K562 (cell line): ENCODE measurements around the gene ARHGAP18. TPM values are rescaled to one million over a fixed set of nuclear protein-coding genes. Genes with fewer than 3 reads are reported as not detected.

Source experiments
- ATAC-seq: fragments of 200-7000 bp; cut with Tn5 transposase; 3 replicates; pipeline ENCODE4 v1.9.1; 2020; ENCODE audit warnings: moderate library complexity
- BruUV-seq: library from RNA; stranded (reverse); fragments of 400-500 nt; replicated peaks from 2 replicates; lab custom pipeline; 2021; lab: Mats Ljungman, UMichigan
- CTCF ChIA-PET: fragments of 300-600 bp; formaldehyde crosslinking; extraction: SDS; loops from one replicate; lab custom pipeline; 2021; ENCODE audit warnings: low intra/inter-chr PET ratio; lab: Yijun Ruan, JAX
- POLR2A ChIA-PET: fragments of 300-600, 350-650 bp; sonication (Branson Sonifier 250); formaldehyde crosslinking; extraction: SDS; loops from one replicate; lab custom pipeline; 2021; ENCODE audit warnings: antibody characterized with exemption, inconsistent platforms; lab: Yijun Ruan, JAX
- DNase-seq, 4 experiments: peaks; one replicate each; pipeline versions ENCODE4 v3.0.0 to v3.0.0-alpha.2; 2011 to 2018; ENCODE audit warnings: low spot score in 3 of 4, mixed read lengths in 3 of 4; ENCODE audit errors: extremely low read depth in 1 of 4
- FAIRE-seq: peaks from 2 replicates; lab custom pipeline; 2011; peaks lifted over from hg19 to GRCh38; lab: Jason Lieb, UNC
- H2AFZ ChIP-seq: 2 replicates; pipeline ENCODE4 v1.6.0; 2011; ENCODE audit warnings: low read depth, low read length, control low read depth, inconsistent platforms
- H3K27ac ChIP-seq: fragments of 200-600 bp; 3 replicates; pipeline ENCODE4 v1.8.0; 2011; ENCODE audit warnings: low read depth, mild to moderate bottlenecking, control low read depth, inconsistent platforms, low read length, moderate library complexity, mixed read lengths; ENCODE audit errors: extremely low read depth
- H3K27me3 ChIP-seq, 2 experiments: fragments of 300-600 bp in 1 of 2; 2 replicates in 1 of 2; 3 replicates in 1 of 2; pipeline versions ENCODE4 v1.6.0 to v1.8.0; 2011; ENCODE audit warnings: inconsistent platforms in 2 of 2, low read length in 2 of 2, mild to moderate bottlenecking in 1 of 2, mixed read lengths in 1 of 2, moderate library complexity in 1 of 2; ENCODE audit not compliant: control insufficient read depth in 2 of 2, insufficient read depth in 2 of 2
- H3K36me3 ChIP-seq: fragments of 300-600 bp; 3 replicates; pipeline ENCODE4 v1.8.0; 2011; ENCODE audit warnings: mild to moderate bottlenecking, low read length, inconsistent platforms; ENCODE audit not compliant: control insufficient read depth, insufficient read depth
- H3K4me1 ChIP-seq, 2 experiments: fragments of 200-600 bp in 1 of 2; replicated peaks in 1 of 2; 2 replicates in 1 of 2; 3 replicates in 1 of 2; pipeline versions ENCODE4 v1.5.1 to v1.8.0; 2011; ENCODE audit warnings: inconsistent platforms in 2 of 2, low read length in 2 of 2, mild to moderate bottlenecking in 1 of 2, mixed read lengths in 1 of 2, moderate library complexity in 1 of 2; ENCODE audit not compliant: control insufficient read depth in 2 of 2, insufficient read depth in 2 of 2
- H3K4me2 ChIP-seq: 2 replicates; pipeline ENCODE4 v1.6.1; 2011; ENCODE audit warnings: low read length, control low read depth, inconsistent platforms, mixed read lengths; ENCODE audit not compliant: insufficient read depth
- H3K4me3 ChIP-seq: fragments of 200-600 bp; sonication (generic), shearing (Covaris generic); 2 replicates; pipeline ENCODE4 v1.5.1; 2016; ENCODE audit warnings: control low read depth, inconsistent platforms
- H3K79me2 ChIP-seq: fragments of 200-600 bp; 3 replicates; pipeline ENCODE4 v1.8.0; 2011; ENCODE audit warnings: low read length, inconsistent platforms; ENCODE audit not compliant: control insufficient read depth, insufficient read depth
- H3K9ac ChIP-seq, 2 experiments: 2 replicates each; pipeline versions ENCODE4 v1.6.0 to v1.6.1; 2011; ENCODE audit warnings: low read depth in 2 of 2, low read length in 2 of 2, control low read depth in 1 of 2, inconsistent platforms in 1 of 2, mild to moderate bottlenecking in 1 of 2, mixed read lengths in 1 of 2; ENCODE audit not compliant: insufficient read depth in 1 of 2
- H3K9me1 ChIP-seq: one replicate; pipeline ENCODE4 v1.6.0; 2011; ENCODE audit warnings: inconsistent platforms, mild to moderate bottlenecking, low read length, moderate library complexity; ENCODE audit not compliant: control insufficient read depth, insufficient read depth
- H3K9me3 ChIP-seq: replicated peaks from 2 replicates; pipeline ENCODE4 v1.5.1; 2011; ENCODE audit warnings: low read depth, low read length, inconsistent platforms; ENCODE audit not compliant: control insufficient read depth, insufficient read depth
- H4K20me1 ChIP-seq: replicated peaks from 2 replicates; pipeline ENCODE4 v1.6.1; 2011; ENCODE audit warnings: low read length, inconsistent platforms, mixed read lengths; ENCODE audit not compliant: control insufficient read depth, insufficient read depth
- CREB3 ChIP-seq: fragments of 450-650 bp; conservative IDR thresholded peaks from 2 replicates; pipeline ENCODE4 v1.6.1; 2016; ENCODE audit warnings: missing genetic modification characterization, low read depth, mild to moderate bottlenecking, missing compliant biosample characterization, moderate library complexity
- ERF ChIP-seq: fragments of 450-650 bp; formaldehyde crosslinking; IDR thresholded peaks from 2 replicates; pipeline ENCODE4 v1.4.0; 2020; ENCODE audit warnings: mild to moderate bottlenecking, mixed read lengths
- ETV5 ChIP-seq: sonication (generic); formaldehyde crosslinking; IDR thresholded peaks from 2 replicates; pipeline ENCODE4 v1.4.0; 2020; ENCODE audit warnings: low read depth, mild to moderate bottlenecking, missing genetic modification reagents
- FOXJ2 ChIP-seq: fragments of 200-800 bp; sonication (Bioruptor generic); IDR thresholded peaks from 2 replicates; pipeline ENCODE4 v1.6.1; 2016; ENCODE audit warnings: missing genetic modification characterization, missing compliant biosample characterization
- FUS ChIP-seq: fragments of 200-400 bp; formaldehyde crosslinking; optimal IDR thresholded peaks from 2 replicates; pipeline ENCODE3; 2017; ENCODE audit warnings: low read depth, low read length
- HNRNPLL ChIP-seq: fragments of 200-400 bp; formaldehyde crosslinking; IDR thresholded peaks from 2 replicates; pipeline ENCODE4 v1.6.1; 2017; ENCODE audit warnings: low read length, low read depth, mild to moderate bottlenecking; ENCODE audit not compliant: poor library complexity, severe bottlenecking
- IRF9 ChIP-seq: fragments of 450-650 bp; IDR thresholded peaks from 2 replicates; pipeline ENCODE4 v1.6.1; 2016; ENCODE audit warnings: missing biosample characterization, missing genetic modification characterization
- POLR3A ChIP-seq: IDR thresholded peaks from 2 replicates; pipeline ENCODE4 v1.6.1; 2011; ENCODE audit warnings: borderline replicate concordance, mild to moderate bottlenecking, moderate library complexity; ENCODE audit not compliant: insufficient read length, insufficient read depth; ENCODE audit errors: extremely low read depth
- TAL1 ChIP-seq: fragments of 450-650 bp; IDR thresholded peaks from 2 replicates; pipeline ENCODE4 v1.6.1; 2016; ENCODE audit warnings: mild to moderate bottlenecking
- TARDBP ChIP-seq: fragments of 450-650 bp; IDR thresholded peaks from 2 replicates; pipeline ENCODE4 v1.6.1; 2016
- ZNF124 ChIP-seq: sonication (generic); formaldehyde crosslinking; IDR thresholded peaks from 2 replicates; pipeline ENCODE4 v1.8.1; 2022; ENCODE audit warnings: missing genetic modification reagents
- WGBS: fragments of 100-300 bp; shearing (Covaris generic); methylation state at CpG from one replicate; pipeline ENCODE4 v1.1.6; 2016; ENCODE audit warnings: low coverage, mixed read lengths; ENCODE audit not compliant: insufficient coverage; ENCODE audit errors: missing lambda C conversion rate; 5-methylcytosine and 5-hydroxymethylcytosine counted together
- in situ Hi-C: fragments of 300-500 bp; cut with MboI; formaldehyde crosslinking; loops from 4 replicates; pipeline ENCODE4 v1.15.0; 2018; ENCODE audit warnings: inconsistent platforms, mixed read lengths
- intact Hi-C: fragments of 100-400 bp; cut with micrococcal nuclease; formaldehyde crosslinking; loops from 2 replicates; pipeline ENCODE4 v1.14.2; 2022
- polyA plus RNA-seq, 8 experiments: library from polyadenylated mRNA; depleted of rRNA in 4 of 8; stranded (reverse) in 5 of 8; unstranded in 3 of 8; fragments of >200 nt; fragmentation: Nextera tagmentation in 2 of 8; fragmentation: Illumina TruSeq in 1 of 8; extraction: Ambion mirVana in 2 of 8; extraction: Trizol in 1 of 8; gene quantifications; 2 replicates each; pipeline versions ENCODE4 v1.2.1 to v1.2.3, GENCODE V29; 2011 to 2014; ENCODE audit warnings: inconsistent platforms in 1 of 8, missing spikeins in 1 of 8
- total RNA-seq, 7 experiments: library from RNA; depleted of rRNA in 6 of 7; stranded (reverse); fragments of >200 nt in 6 of 7; fragmentation: Illumina TruSeq in 2 of 7; extraction: Trizol in 2 of 7; gene quantifications; 2 replicates each; pipeline versions ENCODE4 v1.2.1 to v1.2.3, GENCODE V29; 2011 to 2021; ENCODE audit warnings: low replicate concordance in 1 of 7

ARHGAP18 gene
- total and polyA plus RNA-seq, 9 of the 15 experiments (the other 6 are each of a cell fraction or from before 2014, with no cell fraction given) = 13.3 to 29.7 (median 21.1) TPM

DNA sequence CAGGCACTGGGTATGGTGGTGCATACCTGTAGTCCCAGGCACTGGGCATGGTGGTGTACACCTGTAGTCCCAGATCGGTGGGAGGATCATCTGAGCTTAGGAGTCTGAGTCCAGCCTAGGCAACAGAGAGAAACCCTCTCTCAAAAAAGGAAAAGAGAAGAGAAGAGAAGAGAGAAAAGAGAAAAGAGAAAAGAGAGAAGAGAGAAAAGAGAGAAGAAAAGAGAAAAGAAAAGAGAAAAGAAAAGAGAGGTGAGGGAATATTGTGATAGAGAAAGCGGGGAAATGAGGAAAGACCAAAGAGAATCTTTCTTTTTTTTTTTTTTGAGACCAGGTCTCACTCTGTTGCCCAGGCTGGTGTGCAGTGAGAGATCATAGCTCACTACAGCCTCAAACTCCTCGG, 108.7 kb downstream of the ARHGAP18 start:
- H3K27me3 ChIP-seq = no peaks in the 10 kb centered on the region
- no peak overlapping the region for H3K9ac ChIP-seq
- FAIRE-seq (no peak), ATAC-seq (no peak), DNase-seq (no peak)
- intact Hi-C loops = no loop called here
- in situ Hi-C loops = no loop called here
- H4K20me1 ChIP-seq = no peaks in the 10 kb centered on the region
- H3K9me3 ChIP-seq = no peaks in the 10 kb centered on the region
- H3K4me1 ChIP-seq = 0 out of 5 replicates have a peak, but pooled peaks cover 0 to 4% of the 10 kb centered on the region in 2 experiments
- H3K9me1 ChIP-seq = no peaks in the 10 kb centered on the region
- CTCF ChIA-PET = interaction anchor here (3.9 kb wide), 1 partner anchor 264 kb away, joined by 20 read pairs; no protein-coding TSS in a partner anchor
- H2AFZ ChIP-seq = no peak overlapping the region
- H3K36me3 ChIP-seq = peaks cover 26% of the 10 kb centered on the region; the same call in 2 of the 3 replicates
- H3K4me2 ChIP-seq = no peak overlapping the region
- 42% methylated on average over 2 of the region's 3 CpGs for WGBS
- no peaks in the 10 kb centered on the region for H3K79me2 ChIP-seq
- POLR2A ChIA-PET = interaction anchor here (0.7 to 0.9 kb wide), 2 partner anchors 130 to 368 kb away, joined by 3 to 4 read pairs; no protein-coding TSS in a partner anchor
- no peak overlapping the region for H3K4me3 ChIP-seq
- no peak overlapping the region for H3K27ac ChIP-seq
- BruUV-seq = no TSS peak
- TF ChIP-seq FUS (no peak), ETV5 (CRISPR knock-in tag) (no peak), ERF (no peak)

DNA sequence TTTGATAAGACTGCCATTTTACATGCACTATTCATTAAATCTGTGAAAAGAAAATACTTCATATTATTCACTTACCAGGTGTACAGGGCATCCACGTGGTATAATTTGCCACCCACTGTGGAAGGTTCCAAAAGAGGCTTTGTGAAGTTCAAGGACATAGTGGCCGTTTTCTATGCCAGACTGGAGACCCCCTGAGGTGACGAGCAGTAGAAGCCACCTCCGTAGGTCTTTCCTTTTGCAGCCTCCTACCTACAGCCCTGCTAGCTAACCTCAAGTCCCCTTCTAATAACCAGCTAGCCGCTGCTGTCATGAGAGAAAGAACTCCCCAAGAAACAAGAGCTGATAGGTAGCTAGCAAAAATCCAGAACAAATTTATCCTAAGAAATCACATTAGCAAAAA, 110.5 kb downstream of the ARHGAP18 start:
- no peak overlapping the region for H3K27ac ChIP-seq
- H3K4me2 ChIP-seq = no peak overlapping the region
- H4K20me1 ChIP-seq = no peaks in the 10 kb centered on the region
- H3K9ac ChIP-seq = no peak overlapping the region
- H2AFZ ChIP-seq = no peak overlapping the region
- DNase-seq = no peak
- H3K27me3 ChIP-seq = no peaks in the 10 kb centered on the region
- H3K36me3 ChIP-seq = peaks cover 20% of the 10 kb centered on the region
- intact Hi-C loops (loop anchor here (2.0 kb wide), 3 partner anchors 73 to 421 kb away; no protein-coding TSS in a partner anchor), in situ Hi-C loops (loop anchor here (10.0 to 25.0 kb wide), 4 partner anchors 145 to 413 kb away; partner anchors contain the start of gene L3MBTL3)
- no peaks in the 10 kb centered on the region for H3K9me1 ChIP-seq
- 79% methylated on average over 5 of the region's 5 CpGs for WGBS
- 0 out of 5 replicates have a peak, but pooled peaks cover 0 to 4% of the 10 kb centered on the region in 2 experiments for H3K4me1 ChIP-seq
- H3K79me2 ChIP-seq = no peaks in the 10 kb centered on the region
- POLR2A ChIA-PET = interaction anchor here (1.1 to 1.4 kb wide), 2 partner anchors 10 to 11 kb away, joined by 3 to 5 read pairs; no protein-coding TSS in a partner anchor
- no peak for FAIRE-seq
- CTCF ChIA-PET = interaction anchor here (0.5 to 3.9 kb wide), 5 partner anchors 78 to 1272 kb away, joined by 3 to 27 read pairs (median 3); no protein-coding TSS in a partner anchor
- no peak for ATAC-seq
- no peak overlapping the region for H3K4me3 ChIP-seq
- H3K9me3 ChIP-seq = no peaks in the 10 kb centered on the region
- BruUV-seq = no TSS peak
- TF ChIP-seq IRF9 (tag) (no peak), ZNF124 (CRISPR knock-in tag) (no peak), TAL1 (no peak), TARDBP (no peak), FOXJ2 (tag) (no peak), POLR3A (no peak), HNRNPLL (no peak), CREB3 (tag) (no peak)
